Measurements from ENCODE around the gene KCND3.

The KCND3 gene

GRCh38 chr1:111903871-111904449, 85.5 kb downstream of the KCND3 start:
- H2BK120ac ChIP-seq (ENCODE audit: low read depth, low read length), result no peak overlapping the region
- peak overlapping the region; percentile 20 for H3K4me2 ChIP-seq (ENCODE audit: insufficient read depth, low read length, poor library complexity, severe bottlenecking)
- peaks cover 0 to 5% (median 0%) of the 10 kb centered on the region in 3 experiments for H3K27me3 ChIP-seq (ENCODE audit: control insufficient read depth in 3 of 3, insufficient read depth in 3 of 3, low read depth in 1 of 3, low read length in 3 of 3)
- no peak overlapping the region for H2BK12ac ChIP-seq (ENCODE audit: low read length)
- no peak overlapping the region for H2BK15ac ChIP-seq (ENCODE audit: low read length)
- no peaks in the 10 kb centered on the region for H3K79me1 ChIP-seq (ENCODE audit: low read depth, low read length)
- peaks cover 0 to 3% of the 10 kb centered on the region in 2 donors for H3K9me3 ChIP-seq (replicated peaks in 1 of 2; ENCODE audit: control insufficient read depth in 2 of 2, insufficient read depth in 1 of 2, low read depth in 1 of 2, low read length in 2 of 2)
- peak overlapping the region; percentile 79 for H2AFZ ChIP-seq (ENCODE audit: low read length)
- no CpG with 5 or more reads among the region's 3 CpGs for WGBS, 2 donors (ENCODE audit: extremely low coverage in 2 of 2, insufficient read length in 2 of 2, insufficient replicate concordance in 1 of 2)
- H4K8ac ChIP-seq (ENCODE audit: low read depth, low read length), result no peak overlapping the region
- peak overlapping the region; percentile 61 for H3K18ac ChIP-seq (ENCODE audit: low read length)
- no peak overlapping the region for H2BK5ac ChIP-seq (ENCODE audit: low read length)
- H3K14ac ChIP-seq (ENCODE audit: low read length), result no peak overlapping the region
- H3K36me3 ChIP-seq (replicated peaks in 1 of 2; ENCODE audit: control insufficient read depth in 2 of 2, insufficient read depth in 2 of 2, low read length in 2 of 2), result no peaks in the 10 kb centered on the region
- peak overlapping the region; percentile 62 for H3K27ac ChIP-seq (replicated peaks; ENCODE audit: low read length)
- no peak overlapping the region for H3K4me3 ChIP-seq (ENCODE audit: low read length in 2 of 2)
- H3K9ac ChIP-seq (ENCODE audit: low read depth, low read length, poor library complexity), result no peak overlapping the region
- H2AK5ac ChIP-seq (ENCODE audit: low read depth, low read length), result no peak overlapping the region
- H3K4me1 ChIP-seq (ENCODE audit: control insufficient read depth in 2 of 2, insufficient read depth in 1 of 2, low read depth in 1 of 2, low read length in 2 of 2), result peaks cover 20 to 32% of the 10 kb centered on the region in 2 donors
- no peak for DNase-seq (ENCODE audit: low spot score)
- no peak overlapping the region for H4K91ac ChIP-seq (ENCODE audit: low read depth, low read length, poor library complexity)
- H3K23ac ChIP-seq (ENCODE audit: low read depth, low read length, poor library complexity), result no peak overlapping the region
- H3K4ac ChIP-seq (ENCODE audit: low read length), result no peak overlapping the region

DNA sequence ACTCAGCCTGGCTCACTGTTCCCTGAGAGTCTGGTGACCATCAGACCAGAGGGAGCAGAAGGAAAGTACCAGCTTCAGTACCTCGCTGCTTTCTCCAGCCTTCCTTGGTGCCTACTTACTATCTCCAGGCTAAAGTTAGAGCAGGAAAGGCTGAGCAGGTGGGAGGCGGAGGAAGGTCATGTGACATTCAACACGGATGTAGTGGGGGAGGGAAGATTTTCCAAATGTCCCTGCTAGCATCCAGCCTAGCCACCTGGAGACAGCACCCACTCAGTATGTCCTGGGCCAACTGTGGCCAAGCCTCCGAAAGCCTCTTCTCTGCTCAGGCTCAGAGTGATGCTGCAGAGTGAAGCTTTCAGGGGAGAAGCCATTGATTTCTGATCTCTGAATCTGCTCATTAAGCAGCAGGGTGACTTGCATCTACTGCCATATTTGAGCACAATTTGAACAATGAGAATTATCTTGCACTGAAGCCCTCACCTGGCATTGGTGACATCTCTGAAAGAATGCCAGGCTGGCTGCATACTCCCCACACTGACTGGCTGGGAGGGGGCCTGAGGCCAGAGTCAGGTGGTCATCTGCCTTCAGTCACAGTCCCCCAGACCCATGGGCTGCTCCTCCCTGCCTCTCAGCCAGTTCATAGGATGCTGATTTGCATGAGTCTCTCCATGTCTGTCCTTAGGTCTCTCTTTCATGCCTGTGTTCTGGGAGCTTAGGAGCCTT, 86.2 kb downstream of the KCND3 start:
- H2AFZ ChIP-seq (ENCODE audit: low read length), result no peak overlapping the region
- peak overlapping the region; percentile 55 for H3K18ac ChIP-seq (ENCODE audit: low read length)
- H4K8ac ChIP-seq (ENCODE audit: low read depth, low read length), result no peak overlapping the region
- H4K91ac ChIP-seq (ENCODE audit: low read depth, low read length, poor library complexity), result no peak overlapping the region
- H3K23ac ChIP-seq (ENCODE audit: low read depth, low read length, poor library complexity), result no peak overlapping the region
- WGBS, 2 donors (ENCODE audit: extremely low coverage in 2 of 2, insufficient read length in 2 of 2, insufficient replicate concordance in 1 of 2), result no CpG with 5 or more reads among the region's 4 CpGs
- H2BK12ac ChIP-seq (ENCODE audit: low read length), result no peak overlapping the region
- no peak overlapping the region for H3K9ac ChIP-seq (ENCODE audit: low read depth, low read length, poor library complexity)
- no peaks in the 10 kb centered on the region for H3K79me1 ChIP-seq (ENCODE audit: low read depth, low read length)
- no peaks in the 10 kb centered on the region for H3K36me3 ChIP-seq (replicated peaks in 1 of 2; ENCODE audit: control insufficient read depth in 2 of 2, insufficient read depth in 2 of 2, low read length in 2 of 2)
- no peak overlapping the region for H3K4me3 ChIP-seq (ENCODE audit: low read length in 2 of 2)
- peak overlapping the region; percentile 10 for H3K14ac ChIP-seq (ENCODE audit: low read length)
- no peak overlapping the region for H3K4ac ChIP-seq (ENCODE audit: low read length)
- DNase-seq (ENCODE audit: low spot score), result no peak
- peaks cover 14 to 31% of the 10 kb centered on the region in 2 donors for H3K4me1 ChIP-seq (ENCODE audit: control insufficient read depth in 2 of 2, insufficient read depth in 1 of 2, low read depth in 1 of 2, low read length in 2 of 2)
- peaks cover 0 to 2% of the 10 kb centered on the region in 2 donors for H3K9me3 ChIP-seq (replicated peaks in 1 of 2; ENCODE audit: control insufficient read depth in 2 of 2, insufficient read depth in 1 of 2, low read depth in 1 of 2, low read length in 2 of 2)
- H2BK120ac ChIP-seq (ENCODE audit: low read depth, low read length), result no peak overlapping the region
- H3K27ac ChIP-seq (replicated peaks; ENCODE audit: low read length), result peak overlapping the region; percentile 62
- no peak overlapping the region for H2BK15ac ChIP-seq (ENCODE audit: low read length)
- peaks cover 0 to 9% (median 0%) of the 10 kb centered on the region in 3 experiments for H3K27me3 ChIP-seq (ENCODE audit: control insufficient read depth in 3 of 3, insufficient read depth in 3 of 3, low read depth in 1 of 3, low read length in 3 of 3)
- H2BK5ac ChIP-seq (ENCODE audit: low read length), result no peak overlapping the region
- H2AK5ac ChIP-seq (ENCODE audit: low read depth, low read length), result no peak overlapping the region
- no peak overlapping the region for H3K4me2 ChIP-seq (ENCODE audit: insufficient read depth, low read length, poor library complexity, severe bottlenecking)

DNA sequence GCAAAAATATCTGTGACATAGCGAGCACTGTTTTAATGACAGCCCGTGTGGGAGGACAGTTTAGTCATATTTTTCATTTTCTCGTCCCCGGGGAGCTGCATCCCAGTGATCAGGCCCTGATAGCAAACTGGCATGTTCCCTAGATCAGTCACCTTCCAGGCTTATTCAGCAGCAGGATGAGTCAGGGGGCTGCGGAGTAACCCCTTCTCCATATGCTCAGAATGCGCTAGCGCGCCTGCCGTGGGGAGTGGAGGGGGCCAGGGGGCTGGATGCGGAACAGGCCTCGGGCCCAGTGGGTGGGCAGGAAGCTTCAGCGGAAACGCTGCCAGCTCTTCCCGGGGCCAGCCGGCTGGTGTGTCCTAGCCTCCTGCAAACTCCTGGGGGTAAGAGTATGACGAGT, 94.0 kb downstream of the KCND3 start:
- no peak for DNase-seq (ENCODE audit: low spot score)
- Histone ChIP-seq H3K4me3 (ENCODE audit: low read length in 2 of 2) (no peak overlapping the region), H3K27me3 (ENCODE audit: control insufficient read depth in 3 of 3, insufficient read depth in 3 of 3, low read depth in 1 of 3, low read length in 3 of 3) (peaks cover 0 to 9% (median 0%) of the 10 kb centered on the region in 3 experiments), H3K36me3 (replicated peaks in 1 of 2; ENCODE audit: control insufficient read depth in 2 of 2, insufficient read depth in 2 of 2, low read length in 2 of 2) (no peaks in the 10 kb centered on the region), H3K9me3 (replicated peaks in 1 of 2; ENCODE audit: control insufficient read depth in 2 of 2, insufficient read depth in 1 of 2, low read depth in 1 of 2, low read length in 2 of 2) (no peaks in the 10 kb centered on the region), H4K8ac (ENCODE audit: low read depth, low read length) (no peak overlapping the region), H3K18ac (ENCODE audit: low read length) (peak overlapping the region; percentile 44), H3K27ac (replicated peaks; ENCODE audit: low read length) (no peak overlapping the region), H3K23ac (ENCODE audit: low read depth, low read length, poor library complexity) (no peak overlapping the region), H4K91ac (ENCODE audit: low read depth, low read length, poor library complexity) (no peak overlapping the region), H3K4me1 (ENCODE audit: control insufficient read depth in 2 of 2, insufficient read depth in 1 of 2, low read depth in 1 of 2, low read length in 2 of 2) (peaks cover 0 to 3% of the 10 kb centered on the region in 2 donors), H3K9ac (ENCODE audit: low read depth, low read length, poor library complexity) (no peak overlapping the region), H2BK120ac (ENCODE audit: low read depth, low read length) (no peak overlapping the region), H3K4me2 (ENCODE audit: insufficient read depth, low read length, poor library complexity, severe bottlenecking) (no peak overlapping the region), H2BK15ac (ENCODE audit: low read length) (no peak overlapping the region), H2AK5ac (ENCODE audit: low read depth, low read length) (no peak overlapping the region), H3K79me1 (ENCODE audit: low read depth, low read length) (no peaks in the 10 kb centered on the region), H2BK5ac (ENCODE audit: low read length) (no peak overlapping the region), H2BK12ac (ENCODE audit: low read length) (no peak overlapping the region), H3K14ac (ENCODE audit: low read length) (peak overlapping the region; percentile 11), H3K4ac (ENCODE audit: low read length) (no peak overlapping the region), H2AFZ (ENCODE audit: low read length) (peak overlapping the region; percentile 66)
- WGBS, 2 donors (ENCODE audit: extremely low coverage in 2 of 2, insufficient read length in 2 of 2, insufficient replicate concordance in 1 of 2), result 100% methylated on average over 1 of the region's 16 CpGs; no CpG with 5 or more reads in 1 of the 2 donors

DNA sequence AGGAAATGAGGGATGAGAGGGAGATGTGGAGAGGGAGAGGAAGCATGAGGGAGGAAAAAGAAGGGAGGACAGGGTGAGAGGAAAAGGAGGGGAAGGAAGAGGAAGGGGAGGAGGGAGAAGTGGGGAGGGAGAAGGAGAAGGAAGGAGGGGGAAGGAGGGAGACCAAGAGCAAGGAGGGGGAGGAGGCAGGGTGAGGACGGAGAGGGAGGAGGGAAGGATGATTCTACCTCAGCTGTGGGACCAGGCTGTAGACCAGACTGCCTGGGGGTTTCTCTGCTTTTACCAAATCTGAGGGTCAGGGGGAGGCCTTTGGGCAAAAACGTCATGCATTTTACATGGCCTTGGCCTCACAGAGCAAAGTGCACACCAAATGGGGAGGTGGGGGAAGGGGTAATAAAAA, 94.5 kb downstream of the KCND3 start:
- no peaks in the 10 kb centered on the region for H3K9me3 ChIP-seq (replicated peaks in 1 of 2; ENCODE audit: control insufficient read depth in 2 of 2, insufficient read depth in 1 of 2, low read depth in 1 of 2, low read length in 2 of 2)
- peak overlapping the region; percentile 25 for H3K18ac ChIP-seq (ENCODE audit: low read length)
- H3K4ac ChIP-seq (ENCODE audit: low read length), result no peak overlapping the region
- H2AFZ ChIP-seq (ENCODE audit: low read length), result no peak overlapping the region
- H2BK12ac ChIP-seq (ENCODE audit: low read length), result no peak overlapping the region
- no peak overlapping the region for H2BK15ac ChIP-seq (ENCODE audit: low read length)
- H2AK5ac ChIP-seq (ENCODE audit: low read depth, low read length), result no peak overlapping the region
- H2BK5ac ChIP-seq (ENCODE audit: low read length), result no peak overlapping the region
- H3K27ac ChIP-seq (replicated peaks; ENCODE audit: low read length), result no peak overlapping the region
- no peak for DNase-seq (ENCODE audit: low spot score)
- H3K27me3 ChIP-seq (ENCODE audit: control insufficient read depth in 3 of 3, insufficient read depth in 3 of 3, low read depth in 1 of 3, low read length in 3 of 3), result peaks cover 0 to 9% (median 0%) of the 10 kb centered on the region in 3 experiments
- WGBS, 2 donors (ENCODE audit: extremely low coverage in 2 of 2, insufficient read length in 2 of 2, insufficient replicate concordance in 1 of 2), result no CpG with 5 or more reads among the region's 2 CpGs
- H3K36me3 ChIP-seq (replicated peaks in 1 of 2; ENCODE audit: control insufficient read depth in 2 of 2, insufficient read depth in 2 of 2, low read length in 2 of 2), result no peaks in the 10 kb centered on the region
- no peak overlapping the region for H2BK120ac ChIP-seq (ENCODE audit: low read depth, low read length)
- H3K9ac ChIP-seq (ENCODE audit: low read depth, low read length, poor library complexity), result no peak overlapping the region
- no peak overlapping the region for H3K4me2 ChIP-seq (ENCODE audit: insufficient read depth, low read length, poor library complexity, severe bottlenecking)
- no peak overlapping the region for H3K23ac ChIP-seq (ENCODE audit: low read depth, low read length, poor library complexity)
- no peak overlapping the region for H3K4me3 ChIP-seq (ENCODE audit: low read length in 2 of 2)
- H3K14ac ChIP-seq (ENCODE audit: low read length), result no peak overlapping the region
- no peak overlapping the region for H4K91ac ChIP-seq (ENCODE audit: low read depth, low read length, poor library complexity)
- H4K8ac ChIP-seq (ENCODE audit: low read depth, low read length), result no peak overlapping the region
- H3K4me1 ChIP-seq (ENCODE audit: control insufficient read depth in 2 of 2, insufficient read depth in 1 of 2, low read depth in 1 of 2, low read length in 2 of 2), result no peaks in the 10 kb centered on the region
- no peaks in the 10 kb centered on the region for H3K79me1 ChIP-seq (ENCODE audit: low read depth, low read length)

Data from neuronal stem cell (in vitro differentiated cells).